Activated naive CD8-positive, alpha-beta T cell treated with anti-CD3 and anti-CD28 coated beads, Interleukin-2, amount 50 U/mL, for 24 hours (primary cell): Measurements from ENCODE around the gene RREB1.
A peak's percentile ranks its signal among the peaks of the same experiment; 100 is the strongest.

Experiments used
- ATAC-seq: fragments of 150-1000 bp; cut with Tn5 transposase; one replicate; pipeline ENCODE4 v1.10.0; 2021
- DNase-seq: peaks from one replicate; pipeline ENCODE4 v3.0.0; 2021
- H3K27ac Mint-ChIP-seq: one replicate; pipeline ENCODE4 v1.8.0; 2021; ENCODE audit warnings: mild to moderate bottlenecking, mixed read lengths
- H3K27me3 Mint-ChIP-seq: one replicate; pipeline ENCODE4 v1.8.0; 2021; ENCODE audit warnings: mixed read lengths
- H3K36me3 Mint-ChIP-seq: one replicate; pipeline ENCODE4 v1.8.0; 2021; ENCODE audit warnings: low read depth, mixed read lengths
- H3K4me1 Mint-ChIP-seq: one replicate; pipeline ENCODE4 v1.8.0; 2021; ENCODE audit warnings: mixed read lengths
- H3K4me3 Mint-ChIP-seq: one replicate; pipeline ENCODE4 v1.8.0; 2021; ENCODE audit warnings: mild to moderate bottlenecking, moderate library complexity, mixed read lengths
- H3K9me3 Mint-ChIP-seq: one replicate; pipeline ENCODE4 v1.8.0; 2021; ENCODE audit warnings: mixed read lengths

RREB1 gene

GRCh38 chr6:7126754-7127153 lies 19.0 kb downstream of the RREB1 start:
- no peak for DNase-seq
- Mint-ChIP-seq H3K36me3 (peaks cover 35% of the 10 kb centered on the region), H3K27me3 (no peaks in the 10 kb centered on the region), H3K9me3 (no peaks in the 10 kb centered on the region), H3K4me3 (no peak overlapping the region), H3K27ac (no peak overlapping the region), H3K4me1 (peaks cover 76% of the 10 kb centered on the region)
- no peak for ATAC-seq

GRCh38 chr6:7127680-7128079 lies 19.9 kb downstream of the RREB1 start:
- Mint-ChIP-seq H3K9me3 (no peaks in the 10 kb centered on the region), H3K4me1 (peaks cover 84% of the 10 kb centered on the region), H3K36me3 (peaks cover 37% of the 10 kb centered on the region), H3K4me3 (no peak overlapping the region), H3K27ac (no peak overlapping the region), H3K27me3 (no peaks in the 10 kb centered on the region)
- no peak for ATAC-seq
- no peak for DNase-seq

- Mint-ChIP-seq H3K4me1 (peaks cover 92% of the 10 kb centered on the region), H3K27ac (peak overlapping the region; percentile 69), H3K4me3 (no peak overlapping the region), H3K9me3 (no peaks in the 10 kb centered on the region), H3K27me3 (no peaks in the 10 kb centered on the region), H3K36me3 (peaks cover 36% of the 10 kb centered on the region)
- peak; percentile 25 for ATAC-seq
- no peak for DNase-seq
These were observed 21.6 kb downstream of the RREB1 start for GRCh38 chr6:7129360-7129759.

GRCh38 chr6:7129784-7130569 lies 22.2 kb downstream of the RREB1 start:
- peaks cover 92% of the 10 kb centered on the region for H3K4me1 Mint-ChIP-seq

GRCh38 chr6:7131390-7131789 lies 23.6 kb downstream of the RREB1 start:
- H3K4me3 Mint-ChIP-seq: no peak overlapping the region
- H3K27ac Mint-ChIP-seq: peak overlapping the region; percentile 36
- peaks cover 19% of the 10 kb centered on the region for H3K36me3 Mint-ChIP-seq
- H3K27me3 Mint-ChIP-seq: no peaks in the 10 kb centered on the region
- no peaks in the 10 kb centered on the region for H3K9me3 Mint-ChIP-seq
- ATAC-seq: no peak
- peaks cover 94% of the 10 kb centered on the region for H3K4me1 Mint-ChIP-seq
- no peak for DNase-seq

More at GRCh38 chr6:7129784-7130569, 22.2 kb downstream of the RREB1 start:
- H3K36me3 Mint-ChIP-seq: peaks cover 30% of the 10 kb centered on the region
- peak overlapping the region; percentile 69 for H3K27ac Mint-ChIP-seq
- H3K9me3 Mint-ChIP-seq: no peaks in the 10 kb centered on the region
- H3K4me3 Mint-ChIP-seq: peak overlapping the region; percentile 30
- no peaks in the 10 kb centered on the region for H3K27me3 Mint-ChIP-seq
- ATAC-seq (peak; percentile 91), DNase-seq (peak; percentile 44)

- DNase-seq (no peak), ATAC-seq (no peak)
- no peaks in the 10 kb centered on the region for H3K9me3 Mint-ChIP-seq
- H3K4me3 Mint-ChIP-seq: no peak overlapping the region
- H3K36me3 Mint-ChIP-seq: peaks cover 19% of the 10 kb centered on the region
- H3K4me1 Mint-ChIP-seq: peaks cover 95% of the 10 kb centered on the region
- peak overlapping the region; percentile 50 for H3K27ac Mint-ChIP-seq
- no peaks in the 10 kb centered on the region for H3K27me3 Mint-ChIP-seq
These were observed 24.8 kb downstream of the RREB1 start for GRCh38 chr6:7132398-7133035.

- Mint-ChIP-seq H3K27ac (peak overlapping the region; percentile 67), H3K36me3 (peaks cover 11% of the 10 kb centered on the region), H3K4me1 (peaks cover 94% of the 10 kb centered on the region), H3K4me3 (no peak overlapping the region), H3K9me3 (no peaks in the 10 kb centered on the region), H3K27me3 (no peaks in the 10 kb centered on the region)
- ATAC-seq (no peak), DNase-seq (no peak)
These were observed 27.4 kb downstream of the RREB1 start for GRCh38 chr6:7134999-7135745.

- H3K4me1 Mint-ChIP-seq: peaks cover 93% of the 10 kb centered on the region
- H3K4me3 Mint-ChIP-seq: no peak overlapping the region
- no peaks in the 10 kb centered on the region for H3K27me3 Mint-ChIP-seq
- no peak for DNase-seq
- ATAC-seq: no peak
- H3K9me3 Mint-ChIP-seq: no peaks in the 10 kb centered on the region
- H3K36me3 Mint-ChIP-seq: peaks cover 11% of the 10 kb centered on the region
- H3K27ac Mint-ChIP-seq: peak overlapping the region; percentile 67
These were observed 28.0 kb downstream of the RREB1 start for GRCh38 chr6:7135755-7136154.

- ATAC-seq (no peak), DNase-seq (no peak)
- H3K4me1 Mint-ChIP-seq: peaks cover 89% of the 10 kb centered on the region
- peak overlapping the region; percentile 97 for H3K27ac Mint-ChIP-seq
- no peaks in the 10 kb centered on the region for H3K27me3 Mint-ChIP-seq
- peak overlapping the region; percentile 77 for H3K4me3 Mint-ChIP-seq
- H3K9me3 Mint-ChIP-seq: no peaks in the 10 kb centered on the region
- peaks cover 12% of the 10 kb centered on the region for H3K36me3 Mint-ChIP-seq
These were observed 29.1 kb downstream of the RREB1 start for GRCh38 chr6:7136859-7137334.

GRCh38 chr6:7137335-7138045 lies 29.7 kb downstream of the RREB1 start:
- H3K4me1 Mint-ChIP-seq: peaks cover 86% of the 10 kb centered on the region

GRCh38 chr6:7138046-7138531 lies 30.3 kb downstream of the RREB1 start:
- Mint-ChIP-seq H3K4me1 (peaks cover 86% of the 10 kb centered on the region), H3K36me3 (peaks cover 3% of the 10 kb centered on the region), H3K27ac (peak overlapping the region; percentile 97), H3K27me3 (no peaks in the 10 kb centered on the region), H3K9me3 (no peaks in the 10 kb centered on the region), H3K4me3 (peak overlapping the region; percentile 77)
- DNase-seq (no peak), ATAC-seq (no peak)

More at GRCh38 chr6:7137335-7138045, 29.7 kb downstream of the RREB1 start:
- Mint-ChIP-seq H3K4me3 (peak overlapping the region; percentile 77), H3K9me3 (no peaks in the 10 kb centered on the region), H3K27ac (peak overlapping the region; percentile 97), H3K36me3 (peaks cover 7% of the 10 kb centered on the region), H3K27me3 (no peaks in the 10 kb centered on the region)
- DNase-seq (peak; percentile 71), ATAC-seq (peak; percentile 79)

- DNase-seq (no peak), ATAC-seq (no peak)
- peak overlapping the region; percentile 97 for H3K27ac Mint-ChIP-seq
- no peaks in the 10 kb centered on the region for H3K9me3 Mint-ChIP-seq
- H3K36me3 Mint-ChIP-seq: peaks cover 2% of the 10 kb centered on the region
- H3K27me3 Mint-ChIP-seq: no peaks in the 10 kb centered on the region
- H3K4me3 Mint-ChIP-seq: peak overlapping the region; percentile 39
- peaks cover 83% of the 10 kb centered on the region for H3K4me1 Mint-ChIP-seq
These were observed 31.2 kb downstream of the RREB1 start for GRCh38 chr6:7138921-7139358.

GRCh38 chr6:7139835-7140470 lies 32.2 kb downstream of the RREB1 start:
- peak overlapping the region; percentile 77 for H3K4me3 Mint-ChIP-seq
- H3K27ac Mint-ChIP-seq: peak overlapping the region; percentile 85
- DNase-seq: no peak
- no peaks in the 10 kb centered on the region for H3K27me3 Mint-ChIP-seq
- H3K36me3 Mint-ChIP-seq: peaks cover 2% of the 10 kb centered on the region
- no peak for ATAC-seq
- H3K9me3 Mint-ChIP-seq: no peaks in the 10 kb centered on the region
- peaks cover 79% of the 10 kb centered on the region for H3K4me1 Mint-ChIP-seq
